Left lung (tissue), 10 donors: ENCODE data around the gene ECPAS. TPM values are rescaled to one million over a fixed set of nuclear protein-coding genes. Genes with fewer than 3 reads are reported as not detected.

Source experiments
- ATAC-seq: fragments of 200-7000 bp; cut with Tn5 transposase; one replicate; pipeline ENCODE4 v1.9.1; 2020; ENCODE audit warnings: moderate library complexity
- DNase-seq, 4 donors: peaks; one replicate each; pipeline ENCODE4 v3.0.0-alpha.2; 2013 to 2020
- H3K27ac ChIP-seq, 2 donors: fragments of 200-600 bp; sonication (generic) in 1 of 2; one replicate each; pipeline versions ENCODE4 v1.5.0 to v1.8.0; 2020 to 2021
- H3K27me3 ChIP-seq, 2 donors: fragments of 200-600 bp; sonication (generic) in 1 of 2; one replicate each; pipeline versions ENCODE4 v1.5.0 to v1.8.0; 2020 to 2021
- H3K36me3 ChIP-seq, 2 donors: fragments of 200-600 bp; sonication (generic) in 1 of 2; one replicate each; pipeline versions ENCODE4 v1.5.0 to v1.8.0; 2020 to 2021
- H3K4me1 ChIP-seq, 2 donors: fragments of 200-600 bp; one replicate each; pipeline ENCODE4 v1.8.0; 2021
- H3K4me3 ChIP-seq, 2 donors: fragments of 200-600 bp; sonication (generic) in 1 of 2; one replicate each; pipeline versions ENCODE4 v1.5.0 to v1.8.0; 2020 to 2021; ENCODE audit warnings: mild to moderate bottlenecking in 1 of 2
- H3K9me3 ChIP-seq, 2 donors: fragments of 200-600 bp; sonication (generic) in 1 of 2; one replicate each; pipeline versions ENCODE4 v1.5.0 to v1.8.0; 2020 to 2021
- CTCF ChIP-seq, 2 donors: fragments of 200-600 bp; sonication (generic) in 1 of 2; IDR thresholded peaks; one replicate each; pipeline versions ENCODE4 v1.5.0 to v1.8.0; 2021; ENCODE audit warnings: antibody characterized with exemption in 2 of 2
- intact Hi-C, 2 donors: fragments of 100-400 bp; cut with DNase I; formaldehyde crosslinking; loops; one replicate each; pipeline versions ENCODE4 v1.11.2 to v1.14.2; 2022
- polyA plus RNA-seq, 6 donors: library from polyadenylated mRNA; unstranded; fragments of 120-200 nt; gene quantifications; one replicate each; pipeline ENCODE4 v1.2.1, GENCODE V29; 2013; ENCODE audit not compliant: insufficient read length in 6 of 6
- total RNA-seq, 2 donors: library from RNA; stranded (reverse); fragmentation: NEBNext Ultra II Directional; extraction: Animal tissue kit (Norgen Biotek cat#: 25700); gene quantifications; one replicate each; pipeline ENCODE4 v1.2.1, GENCODE V29; 2021
- donor health status: DM: no; HTN: yes; CAD: no.
- donor health status: DM: no; HTN: no; CAD: no.

Gene ECPAS
- total and polyA plus RNA-seq, 8 donors, result 77.4 to 102 (median 87.8) TPM

DNA sequence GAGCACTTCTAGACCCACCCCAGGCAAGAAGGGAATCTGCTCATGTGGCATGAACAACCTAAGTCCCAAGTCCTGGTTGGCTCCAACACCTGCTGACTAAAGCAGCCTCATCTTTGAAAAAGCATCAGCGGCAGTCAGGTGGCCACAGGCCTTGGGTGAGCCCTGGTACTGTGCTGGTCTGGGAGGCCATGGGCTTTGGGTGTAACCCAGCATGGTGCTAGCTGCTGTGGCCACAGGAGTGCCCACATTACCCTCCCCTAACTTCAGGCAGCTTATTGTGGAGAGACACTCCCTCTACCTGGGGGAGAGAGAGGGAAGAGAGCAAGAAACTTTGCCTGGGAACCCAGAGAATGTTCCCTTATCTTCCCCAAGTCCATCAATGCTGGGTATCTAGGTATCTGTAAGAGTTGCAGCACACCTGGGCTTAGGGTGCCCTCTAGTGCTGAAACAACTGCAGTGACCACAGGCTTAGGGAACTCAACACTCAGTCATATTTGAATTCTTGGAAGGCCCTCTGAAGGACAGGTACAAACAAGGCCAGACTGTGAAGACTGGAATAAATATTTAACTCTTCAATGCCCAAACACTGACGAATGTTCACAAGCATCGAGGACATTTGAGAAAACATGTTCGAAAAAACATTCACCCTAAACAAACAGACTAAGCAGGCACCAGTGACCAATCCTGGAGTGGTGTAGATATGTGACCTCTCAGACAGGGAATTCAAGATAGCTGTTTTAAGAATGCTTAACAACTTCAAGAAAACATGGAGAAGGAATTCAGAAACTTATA is 84.2 kb downstream of the ECPAS start:
- no peak overlapping the region for H3K4me3 ChIP-seq
- peaks cover 0 to 25% of the 10 kb centered on the region in 2 donors for H3K9me3 ChIP-seq
- no peaks in the 10 kb centered on the region for H3K4me1 ChIP-seq
- ATAC-seq (peak; percentile 88), DNase-seq (peak in 1 of 4 donors; percentile 18)
- TF ChIP-seq CTCF (IDR thresholded peaks at IDR 0.05), result no peak
- H3K27ac ChIP-seq, result no peak overlapping the region
- no peaks in the 10 kb centered on the region for H3K27me3 ChIP-seq
- intact Hi-C loops, result no loop called here
- H3K36me3 ChIP-seq, result peaks cover 0 to 100% of the 10 kb centered on the region in 2 donors

DNA sequence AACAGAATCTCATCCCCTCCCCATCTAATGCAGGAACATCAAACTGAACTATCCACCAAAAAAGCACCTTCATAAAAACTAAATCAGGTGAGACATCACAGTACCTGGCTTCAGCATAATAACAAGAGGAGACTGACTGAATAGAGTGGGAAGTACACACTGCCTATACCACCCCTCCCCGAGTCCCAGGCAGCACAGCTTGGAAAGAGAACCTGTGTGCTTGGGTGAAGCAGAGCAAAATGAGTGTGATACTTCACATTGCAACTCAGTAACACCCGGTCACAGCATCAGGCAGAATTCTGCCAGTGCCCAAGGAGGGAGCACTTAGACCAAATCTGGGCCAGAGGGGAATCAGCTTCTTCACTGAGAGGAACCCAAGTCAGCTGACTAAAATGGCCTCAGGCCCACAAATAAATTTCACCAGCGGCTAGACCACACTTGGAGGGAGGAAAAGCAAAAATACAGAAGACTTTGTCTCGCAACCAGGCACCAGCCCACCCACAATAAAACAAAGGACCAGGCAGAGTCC is 84.9 kb downstream of the ECPAS start:
- peaks cover 0 to 23% of the 10 kb centered on the region in 2 donors for H3K9me3 ChIP-seq
- H3K4me1 ChIP-seq, result no peaks in the 10 kb centered on the region
- no peak for TF ChIP-seq CTCF (IDR thresholded peaks at IDR 0.05)
- H3K27me3 ChIP-seq, result no peaks in the 10 kb centered on the region
- DNase-seq, result no peak
- no peak overlapping the region for H3K4me3 ChIP-seq
- peak; percentile 17 for ATAC-seq
- intact Hi-C loops, result no loop called here
- H3K27ac ChIP-seq, result no peak overlapping the region
- H3K36me3 ChIP-seq, result peaks cover 0 to 99% of the 10 kb centered on the region in 2 donors

DNA sequence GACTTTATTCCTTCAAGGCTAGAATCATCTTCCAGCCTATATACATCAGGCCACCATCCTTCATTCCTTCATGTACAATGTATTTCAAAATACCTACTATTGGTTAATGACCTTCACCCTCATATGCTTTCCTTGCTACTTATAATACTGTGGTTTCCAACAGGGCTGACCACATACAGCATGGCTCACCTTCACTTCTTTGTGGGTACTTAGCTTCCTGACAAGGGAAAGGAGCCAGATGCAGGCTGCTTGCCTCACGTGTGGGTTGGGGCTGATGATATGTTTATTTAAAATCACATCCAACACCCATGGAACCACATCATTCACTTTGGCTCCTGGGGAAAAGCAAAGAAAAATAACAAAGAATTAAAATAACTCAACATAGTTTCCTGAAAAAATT is 90.2 kb downstream of the ECPAS start:
- no peak for DNase-seq
- H3K4me3 ChIP-seq, result no peak overlapping the region
- H3K4me1 ChIP-seq, result no peaks in the 10 kb centered on the region
- no peak overlapping the region for H3K27ac ChIP-seq
- intact Hi-C loops, result no loop called here
- no peak for ATAC-seq
- no peak for TF ChIP-seq CTCF (IDR thresholded peaks at IDR 0.05)
- no peaks in the 10 kb centered on the region for H3K27me3 ChIP-seq
- H3K36me3 ChIP-seq, result peaks cover 0 to 99% of the 10 kb centered on the region in 2 donors
- H3K9me3 ChIP-seq, result no peaks in the 10 kb centered on the region

- Histone ChIP-seq H3K27ac (no peak overlapping the region), H3K4me3 (no peak overlapping the region), H3K36me3 (peaks cover 0 to 99% of the 10 kb centered on the region in 2 donors), H3K27me3 (no peaks in the 10 kb centered on the region), H3K9me3 (no peaks in the 10 kb centered on the region), H3K4me1 (no peaks in the 10 kb centered on the region)
- TF ChIP-seq CTCF (IDR thresholded peaks at IDR 0.05), result no peak
- DNase-seq, result no peak
- intact Hi-C loops, result no loop called here
- ATAC-seq, result no peak
Observed at GRCh38 chr9:111389406-111389805, 94.8 kb downstream of the ECPAS start.

- intact Hi-C loops, result no loop called here
- no peak overlapping the region for H3K27ac ChIP-seq
- no peaks in the 10 kb centered on the region for H3K27me3 ChIP-seq
- no peak for TF ChIP-seq CTCF (IDR thresholded peaks at IDR 0.05)
- H3K4me3 ChIP-seq, result no peak overlapping the region
- DNase-seq (no peak), ATAC-seq (no peak)
- no peaks in the 10 kb centered on the region for H3K9me3 ChIP-seq
- peaks cover 0 to 99% of the 10 kb centered on the region in 2 donors for H3K36me3 ChIP-seq
- H3K4me1 ChIP-seq, result no peaks in the 10 kb centered on the region
Observed at GRCh38 chr9:111386386-111386785, 97.8 kb downstream of the ECPAS start.
